GM12873 (cell line): Measurements from ENCODE around the gene POLD1.

Experiments used
- TF ChIP-seq, protein P1 (sequence below): IDR thresholded peaks from 2 replicates; pipeline ENCODE4 v1.5.1; 2012; ENCODE audit warnings: low read depth, mild to moderate bottlenecking, moderate library complexity, low read length, control low read depth; ENCODE audit not compliant: insufficient read depth; ENCODE audit errors: missing control alignments

The POLD1 gene

GRCh38 chr19:50406156-50406820, 22.1 kb downstream of the POLD1 start:
- TF ChIP-seq, protein P1, sequence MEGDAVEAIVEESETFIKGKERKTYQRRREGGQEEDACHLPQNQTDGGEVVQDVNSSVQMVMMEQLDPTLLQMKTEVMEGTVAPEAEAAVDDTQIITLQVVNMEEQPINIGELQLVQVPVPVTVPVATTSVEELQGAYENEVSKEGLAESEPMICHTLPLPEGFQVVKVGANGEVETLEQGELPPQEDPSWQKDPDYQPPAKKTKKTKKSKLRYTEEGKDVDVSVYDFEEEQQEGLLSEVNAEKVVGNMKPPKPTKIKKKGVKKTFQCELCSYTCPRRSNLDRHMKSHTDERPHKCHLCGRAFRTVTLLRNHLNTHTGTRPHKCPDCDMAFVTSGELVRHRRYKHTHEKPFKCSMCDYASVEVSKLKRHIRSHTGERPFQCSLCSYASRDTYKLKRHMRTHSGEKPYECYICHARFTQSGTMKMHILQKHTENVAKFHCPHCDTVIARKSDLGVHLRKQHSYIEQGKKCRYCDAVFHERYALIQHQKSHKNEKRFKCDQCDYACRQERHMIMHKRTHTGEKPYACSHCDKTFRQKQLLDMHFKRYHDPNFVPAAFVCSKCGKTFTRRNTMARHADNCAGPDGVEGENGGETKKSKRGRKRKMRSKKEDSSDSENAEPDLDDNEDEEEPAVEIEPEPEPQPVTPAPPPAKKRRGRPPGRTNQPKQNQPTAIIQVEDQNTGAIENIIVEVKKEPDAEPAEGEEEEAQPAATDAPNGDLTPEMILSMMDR, result no peak

- TF ChIP-seq, protein P1, result no peak
Measured at GRCh38 chr19:50406829-50407228, 22.7 kb downstream of the POLD1 start.

DNA sequence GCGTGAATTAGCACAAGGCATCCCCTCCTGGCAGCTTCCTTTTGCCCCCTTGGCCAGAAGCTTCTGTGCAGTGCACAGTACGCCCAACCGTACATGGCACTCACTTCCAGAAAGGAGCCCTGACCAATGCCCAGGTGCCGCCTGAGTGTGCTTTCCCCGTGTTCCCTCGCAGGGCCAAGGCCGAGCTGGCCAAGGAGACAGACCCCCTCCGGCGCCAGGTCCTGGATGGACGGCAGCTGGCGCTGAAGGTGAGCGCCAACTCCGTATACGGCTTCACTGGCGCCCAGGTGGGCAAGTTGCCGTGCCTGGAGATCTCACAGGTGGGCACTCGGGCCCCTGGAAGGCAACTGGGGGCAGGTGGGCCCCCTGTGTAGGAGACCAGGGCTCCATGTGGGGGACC, 25.2 kb downstream of the POLD1 start:
- TF ChIP-seq, protein P1, result no peak

- TF ChIP-seq, protein P1, result no peak
Measured at GRCh38 chr19:50410109-50410508, 26.0 kb downstream of the POLD1 start.

- TF ChIP-seq, protein P1, result no peak
Measured at GRCh38 chr19:50412419-50412818, 28.3 kb downstream of the POLD1 start.

- TF ChIP-seq, protein P1, result no peak
Measured at GRCh38 chr19:50413096-50413495, 28.9 kb downstream of the POLD1 start.

DNA sequence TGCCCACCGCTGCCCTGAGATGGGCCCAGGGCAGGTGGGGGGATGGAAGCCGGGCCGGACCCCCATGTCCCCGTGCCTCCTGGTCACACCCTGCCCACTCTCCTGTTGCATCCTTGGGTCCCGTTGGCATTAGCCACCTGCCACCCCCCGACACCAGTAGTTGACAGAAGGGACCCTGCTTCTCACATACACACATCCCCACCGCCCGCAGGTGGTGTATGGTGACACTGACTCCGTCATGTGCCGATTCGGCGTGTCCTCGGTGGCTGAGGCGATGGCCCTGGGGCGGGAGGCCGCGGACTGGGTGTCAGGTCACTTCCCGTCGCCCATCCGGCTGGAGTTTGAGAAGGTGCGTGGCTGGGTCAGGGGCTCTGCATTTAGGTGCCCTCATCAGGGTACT, 29.4 kb downstream of the POLD1 start:
- TF ChIP-seq, protein P1, result no peak
